ENCODE results near the gene SWT1.
"Not testable (repeated sequence)": the region's sequence is repeated elsewhere in the genome, so short reads cannot be mapped to it uniquely, and the experiment has no call there.

SWT1 gene

DNA sequence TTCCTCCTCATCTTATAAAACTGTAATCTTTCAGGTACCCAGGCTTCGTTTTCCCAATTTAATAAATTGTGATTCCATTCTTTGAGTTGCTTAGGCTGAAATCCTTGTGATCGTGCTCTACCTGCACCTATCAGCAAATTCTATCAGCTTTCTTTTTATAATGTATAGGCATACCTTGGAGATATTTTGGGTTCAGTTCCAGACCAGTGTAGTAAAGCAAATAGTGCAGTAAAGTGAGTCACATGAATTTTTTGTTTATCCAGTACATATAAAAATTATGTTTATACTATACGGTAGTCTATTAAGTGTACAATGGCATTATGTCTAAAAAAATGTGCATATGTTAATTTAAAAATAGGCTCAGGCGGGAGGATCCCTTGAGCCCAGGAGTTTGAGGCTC, 5.5 kb downstream of the SWT1 start:
- DNase-seq (ENCODE audit: extremely low spot score) = no peak
- CTCF ChIA-PET = interaction anchor here (1.1 to 6.8 kb wide), 3 partner anchors 8 to 498 kb away, joined by 3 to 66 read pairs (median 5); no protein-coding TSS in a partner anchor
- TF ChIP-seq CTCF (IDR thresholded peaks at IDR 0.05; ENCODE audit: control extremely low read depth, extremely low read depth, low read depth, missing control alignments) = no peak
- POLR2A ChIA-PET = no interaction called here

DNA sequence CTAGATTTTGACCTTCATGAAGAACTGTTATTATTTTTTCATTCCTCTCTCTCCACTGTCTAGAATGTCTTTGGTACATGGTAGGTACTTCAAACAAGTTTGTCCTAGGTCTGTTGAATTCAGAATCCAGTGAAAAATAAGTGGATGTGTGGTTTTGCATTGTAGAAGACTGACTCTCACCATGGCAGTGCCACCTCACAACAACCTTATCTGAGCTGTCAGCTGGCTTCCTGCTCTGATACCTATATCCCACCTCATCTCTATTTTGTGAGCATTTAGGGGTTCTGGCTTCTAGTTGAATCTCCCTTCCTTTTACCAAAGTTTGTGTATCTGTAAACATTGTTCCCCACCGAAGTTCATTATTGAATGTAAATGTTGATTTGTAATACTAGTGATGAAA, 9.1 kb downstream of the SWT1 start:
- CTCF ChIA-PET = no interaction called here
- no peak for TF ChIP-seq CTCF (IDR thresholded peaks at IDR 0.05; ENCODE audit: control extremely low read depth, extremely low read depth, low read depth, missing control alignments)
- DNase-seq (ENCODE audit: extremely low spot score) = no peak
- POLR2A ChIA-PET = no interaction called here

DNA sequence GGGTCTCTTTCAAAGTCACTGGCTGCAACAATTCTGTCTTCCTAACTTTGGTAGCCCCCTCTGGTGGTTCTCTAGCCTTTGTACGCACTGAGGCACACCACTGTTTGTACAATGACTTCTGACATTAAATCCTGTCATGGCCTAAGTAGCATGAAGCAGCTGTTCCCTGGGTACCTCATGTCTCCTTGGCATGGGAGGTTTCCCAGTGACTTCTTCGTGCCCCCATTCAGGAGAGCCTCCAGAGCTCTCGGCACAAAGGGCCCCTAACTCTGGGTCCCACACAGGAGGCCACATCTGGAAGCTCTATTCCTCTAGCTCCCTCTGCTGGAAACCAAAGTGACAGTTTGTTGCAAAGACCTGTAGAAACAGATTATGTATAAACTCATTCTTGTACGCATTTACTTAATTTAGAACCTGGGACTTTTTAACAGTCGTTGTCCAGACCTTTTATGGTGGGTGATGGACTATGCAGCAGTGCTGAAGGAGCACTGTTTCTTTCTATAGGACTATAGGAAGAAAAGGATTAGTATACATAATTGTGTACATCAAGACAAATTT, 13.4 kb downstream of the SWT1 start:
- CTCF ChIA-PET = interaction anchor here (0.7 to 4.2 kb wide), 67 partner anchors 11 to 526 kb away, joined by 3 to 66 read pairs (median 4); partner anchors contain the start of genes RNF2, SWT1 and TRMT1L
- POLR2A ChIA-PET = no interaction called here
- peak; percentile 68 for DNase-seq (ENCODE audit: extremely low spot score)

GRCh38 chr1:185193756-185194155, 36.8 kb downstream of the SWT1 start:
- no peak for DNase-seq (ENCODE audit: extremely low spot score)
- ChIA-PET POLR2A (no interaction called here), CTCF (no interaction called here)
- TF ChIP-seq CTCF (IDR thresholded peaks at IDR 0.05; ENCODE audit: control extremely low read depth, extremely low read depth, low read depth, missing control alignments) = no peak

More for the DNA sequence above, 13.4 kb downstream of the SWT1 start:
- TF ChIP-seq CTCF (IDR thresholded peaks at IDR 0.05; ENCODE audit: control extremely low read depth, extremely low read depth, low read depth, missing control alignments) = peak; percentile 69

DNA sequence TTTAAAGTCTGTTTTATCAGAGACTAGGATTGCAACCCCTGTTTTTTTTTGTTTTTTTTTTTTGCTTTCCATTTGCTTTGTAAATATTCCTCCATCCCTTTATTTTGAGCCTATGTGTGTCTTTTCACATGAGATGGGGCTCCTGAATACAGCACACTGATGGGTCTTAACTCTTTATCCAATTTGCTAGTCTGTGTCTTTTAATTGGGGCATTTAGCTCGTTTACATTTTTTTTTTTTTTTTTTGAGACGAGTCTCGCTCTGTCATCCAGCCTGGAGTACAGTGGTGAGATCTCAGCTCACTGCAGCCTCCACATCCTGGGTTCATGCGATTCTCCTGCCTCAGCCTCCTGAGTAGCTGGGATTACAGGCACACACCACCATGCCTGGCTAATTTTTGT, 41.7 kb downstream of the SWT1 start:
- DNase-seq (ENCODE audit: extremely low spot score); POLR2A ChIA-PET: not testable (repeated sequence)
- CTCF ChIA-PET = interaction anchor here (1.3 to 2.4 kb wide), 2 partner anchors 9 to 29 kb away, joined by 3 to 8 read pairs; no protein-coding TSS in a partner anchor

DNA sequence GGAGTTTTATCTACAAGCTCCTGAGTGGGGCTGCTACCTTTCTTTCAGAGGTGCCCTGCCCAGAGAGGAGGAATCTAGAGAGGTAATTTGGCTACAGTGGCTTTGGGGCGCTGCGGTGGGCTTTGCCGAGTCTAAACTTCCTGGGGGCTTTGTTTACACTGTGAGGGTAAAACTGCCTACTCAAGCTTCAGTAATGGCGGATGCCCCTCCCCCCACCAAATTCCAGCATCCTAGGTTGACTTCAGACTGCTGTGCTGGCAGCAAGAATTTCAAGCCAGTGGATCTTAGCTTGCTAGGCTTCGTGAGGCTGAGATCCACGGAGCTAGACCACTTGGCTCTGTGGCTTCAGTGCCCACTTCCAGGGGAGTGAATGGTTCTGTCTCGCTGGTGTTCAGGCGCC, 43.9 kb downstream of the SWT1 start:
- DNase-seq (ENCODE audit: extremely low spot score) = no peak
- CTCF ChIA-PET = interaction anchor here (0.9 to 3.2 kb wide), 3 partner anchors 8 to 469 kb away, joined by 4 to 12 read pairs (median 4); no protein-coding TSS in a partner anchor
- no peak for TF ChIP-seq CTCF (IDR thresholded peaks at IDR 0.05; ENCODE audit: control extremely low read depth, extremely low read depth, low read depth, missing control alignments)
- POLR2A ChIA-PET = no interaction called here

DNA sequence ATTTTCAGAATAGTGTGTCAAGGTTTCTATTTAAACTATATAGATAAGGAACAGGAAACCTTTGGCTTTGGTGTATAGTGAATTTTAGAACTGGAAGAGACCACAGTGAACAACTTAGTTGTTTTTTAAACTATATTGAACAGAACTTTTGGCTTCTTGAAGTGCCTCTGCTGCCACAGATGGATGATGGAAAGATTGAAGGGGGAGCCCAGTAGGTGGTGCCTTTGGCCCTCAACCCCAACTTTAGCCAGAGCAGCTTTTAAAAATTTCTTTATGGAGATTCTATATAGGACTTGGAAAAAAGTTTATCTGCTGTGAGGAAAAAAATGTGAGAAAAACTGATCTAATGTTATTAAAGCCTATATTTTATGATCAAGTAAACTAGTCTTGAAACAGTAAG, 50.2 kb downstream of the SWT1 start:
- ChIA-PET CTCF (interaction anchor here (1.0 to 1.1 kb wide), 2 partner anchors 12 to 389 kb away, joined by 3 read pairs; no protein-coding TSS in a partner anchor), POLR2A (no interaction called here)
- TF ChIP-seq CTCF (IDR thresholded peaks at IDR 0.05; ENCODE audit: control extremely low read depth, extremely low read depth, low read depth, missing control alignments) = peak; percentile 9
- DNase-seq (ENCODE audit: extremely low spot score) = no peak
